ENCODE results near the gene TBC1D13.
"Not testable (repeated sequence)": the region's sequence is repeated elsewhere in the genome, so short reads cannot be mapped to it uniquely, and the experiment has no call there.

Gene TBC1D13

DNA sequence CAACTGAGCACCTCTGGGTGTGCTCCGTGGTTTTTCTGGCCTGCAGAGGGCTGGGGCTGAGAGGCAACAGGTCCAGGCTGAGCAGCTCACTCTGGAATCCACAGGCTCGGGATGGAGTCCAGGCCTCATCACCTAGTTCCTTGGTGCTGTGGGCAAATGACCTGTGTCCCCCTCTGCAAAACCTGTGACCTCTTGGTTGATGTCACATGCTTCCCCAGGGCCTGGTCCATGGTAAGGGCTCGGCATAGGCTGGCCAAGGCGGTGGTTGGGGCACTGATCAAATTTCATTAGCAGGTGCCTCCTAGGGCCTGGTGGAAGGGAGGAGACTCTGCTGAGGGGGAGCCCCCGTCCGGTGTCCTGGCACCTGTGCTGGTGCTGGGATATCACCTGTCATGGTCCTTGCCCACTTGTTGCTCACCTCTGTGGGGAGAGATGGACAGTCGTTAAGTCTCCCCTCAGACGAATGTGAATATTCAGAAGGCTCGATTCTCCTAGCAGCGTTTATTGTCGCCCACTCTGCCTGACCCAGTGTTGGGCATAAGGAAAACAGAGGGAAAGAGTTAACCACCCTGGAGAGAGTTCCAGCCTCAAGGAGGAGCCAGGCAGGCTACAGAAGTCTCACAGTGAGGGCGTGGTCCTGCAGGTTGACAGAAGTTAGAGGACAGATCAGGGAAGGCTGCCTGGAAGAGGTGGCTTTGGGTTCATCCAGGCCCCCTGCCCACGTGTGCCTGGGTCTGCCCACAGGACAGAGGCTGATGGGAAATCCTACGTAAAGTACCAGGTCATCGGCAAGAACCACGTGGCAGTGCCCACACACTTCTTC is 34.7 kb downstream of the TBC1D13 start:
- DNase-seq, result no peak

DNA sequence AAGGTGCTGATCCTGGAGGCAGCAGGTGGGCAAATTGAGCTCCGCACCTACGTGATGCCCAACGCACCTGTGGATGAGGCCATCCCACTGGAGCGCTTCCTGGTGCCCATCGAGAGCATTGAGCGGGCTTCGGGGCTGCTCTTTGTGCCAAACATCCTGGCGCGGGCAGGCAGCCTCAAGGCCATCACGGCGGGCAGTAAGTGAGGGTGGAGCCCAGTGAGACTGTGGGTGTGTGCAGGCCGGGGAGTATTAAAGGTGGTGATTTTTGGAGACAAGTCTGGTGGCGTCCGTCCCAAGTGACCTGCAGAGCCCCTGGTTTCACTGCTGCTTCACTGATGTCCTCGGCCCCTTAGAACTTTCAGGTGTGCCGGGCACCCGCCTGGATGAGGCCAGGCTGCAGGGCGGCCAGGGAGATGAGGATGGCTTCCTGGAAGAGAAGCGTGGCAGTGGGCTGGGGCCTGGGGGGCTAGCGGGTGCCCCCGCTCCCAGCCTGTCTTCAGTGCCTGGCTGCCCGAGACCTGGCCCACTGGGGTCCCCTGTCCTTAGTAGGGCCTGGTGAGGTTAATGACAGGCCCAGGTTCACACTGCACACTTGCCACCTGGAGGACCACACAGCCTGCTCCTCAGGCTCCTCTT is 35.5 kb downstream of the TBC1D13 start:
- no peak for DNase-seq

DNA sequence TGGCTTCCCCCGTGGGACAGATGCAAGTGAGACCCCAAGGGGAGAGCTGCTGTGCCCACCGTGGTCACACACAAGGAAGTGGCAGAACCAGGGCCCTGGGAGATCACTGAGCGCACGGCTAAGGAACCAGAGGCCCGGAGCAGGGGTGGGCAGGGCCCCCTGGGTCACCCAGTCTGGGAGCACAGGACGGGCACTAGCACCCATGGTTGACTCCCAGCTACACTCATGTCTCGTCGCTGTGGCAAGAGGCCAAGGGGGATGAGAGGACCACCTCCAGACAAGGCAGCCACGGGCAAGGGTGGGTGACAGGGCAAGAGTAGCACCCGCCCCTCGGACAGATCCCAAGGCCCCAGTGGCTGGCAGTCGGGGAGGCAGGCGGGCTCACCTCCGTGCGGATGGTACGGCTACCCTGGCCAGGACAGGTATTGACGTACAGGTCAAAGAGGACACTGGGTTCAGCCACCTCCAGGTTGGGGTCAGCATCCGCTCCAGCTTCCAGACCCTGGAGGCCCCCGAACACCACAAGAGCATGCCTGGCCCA is 36.4 kb downstream of the TBC1D13 start:
- DNase-seq, result no peak

DNA sequence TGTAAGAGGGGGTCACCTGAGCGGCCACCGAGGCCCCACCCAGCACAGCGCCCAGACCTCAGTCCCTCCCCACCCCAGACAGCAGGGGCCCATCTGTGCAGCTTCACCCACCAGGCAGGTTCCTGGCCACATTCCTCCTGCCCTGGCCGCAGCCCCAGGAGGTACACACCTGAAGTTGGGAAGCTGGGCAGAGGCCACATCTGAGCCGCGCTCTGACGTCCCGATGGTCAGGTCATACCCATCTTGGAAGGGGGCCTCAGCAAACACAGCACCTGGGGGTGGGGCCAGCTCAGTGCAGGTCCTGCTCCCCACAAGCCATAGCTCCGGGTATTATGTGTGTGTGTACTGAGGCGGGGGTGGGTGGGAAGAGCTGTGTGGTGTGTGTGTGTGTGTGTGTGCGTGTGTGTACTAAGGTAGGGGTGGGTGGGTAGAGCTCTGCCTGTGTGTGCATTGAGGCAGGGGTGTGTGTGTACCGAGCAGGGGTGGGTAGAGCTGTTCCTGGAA is 36.9 kb downstream of the TBC1D13 start:
- no peak for DNase-seq

DNA sequence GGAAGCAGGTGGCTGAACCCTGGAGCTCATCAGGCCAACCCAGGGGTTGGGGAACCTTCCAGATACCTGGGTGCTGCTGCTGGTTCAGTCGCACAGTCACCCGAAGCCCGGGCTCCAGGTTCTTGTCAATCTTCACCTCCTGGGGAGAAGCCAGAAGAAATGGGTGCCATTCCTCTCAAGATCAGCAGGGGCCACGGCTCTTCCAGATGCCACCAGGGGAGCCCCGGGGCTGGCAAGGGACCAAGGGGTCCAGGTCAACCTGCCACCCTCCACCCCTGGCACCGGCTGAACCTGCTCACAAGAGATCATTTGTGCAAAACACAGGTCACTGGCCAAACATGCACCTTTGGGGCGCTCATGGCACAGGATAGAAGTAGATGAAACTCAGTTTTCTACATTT is 37.9 kb downstream of the TBC1D13 start:
- no peak for DNase-seq

DNA sequence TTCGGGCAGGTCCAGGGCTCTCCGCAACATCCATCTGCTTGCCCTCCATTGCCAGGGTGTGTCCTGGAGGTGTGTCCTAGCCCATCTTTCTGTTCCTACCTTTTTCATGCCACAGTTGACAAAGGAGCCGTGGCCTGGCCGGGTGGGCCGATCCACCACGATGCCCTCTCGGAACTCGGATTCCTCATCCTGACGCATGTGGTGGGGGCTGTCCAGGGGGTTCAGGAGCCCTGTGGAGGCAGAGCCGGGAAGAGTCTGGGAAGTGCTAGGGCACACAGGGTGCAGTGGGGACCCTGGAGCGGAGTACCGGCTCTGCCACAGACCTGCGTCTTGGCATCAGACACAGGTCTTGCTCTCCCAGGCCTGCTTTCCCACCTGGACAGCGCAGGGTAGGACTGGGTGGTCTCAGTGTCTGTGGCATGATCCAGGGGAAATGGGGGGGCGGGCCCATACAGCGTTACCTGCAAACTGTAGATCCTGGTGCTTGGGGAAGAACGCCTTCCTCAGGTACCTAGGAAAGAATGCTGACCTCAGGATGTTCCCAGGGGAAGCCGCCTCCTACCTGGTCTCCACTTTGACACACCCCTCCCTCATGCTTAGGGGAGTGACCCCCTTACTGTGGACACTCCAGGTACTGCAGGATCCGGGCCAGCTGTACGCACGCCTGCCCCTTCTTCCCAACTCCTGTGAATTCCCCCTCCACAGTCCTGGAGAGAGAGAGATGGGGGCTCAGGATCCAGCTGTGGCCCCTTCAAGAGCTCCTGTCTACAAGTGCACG is 39.1 kb downstream of the TBC1D13 start:
- DNase-seq, result no peak

DNA sequence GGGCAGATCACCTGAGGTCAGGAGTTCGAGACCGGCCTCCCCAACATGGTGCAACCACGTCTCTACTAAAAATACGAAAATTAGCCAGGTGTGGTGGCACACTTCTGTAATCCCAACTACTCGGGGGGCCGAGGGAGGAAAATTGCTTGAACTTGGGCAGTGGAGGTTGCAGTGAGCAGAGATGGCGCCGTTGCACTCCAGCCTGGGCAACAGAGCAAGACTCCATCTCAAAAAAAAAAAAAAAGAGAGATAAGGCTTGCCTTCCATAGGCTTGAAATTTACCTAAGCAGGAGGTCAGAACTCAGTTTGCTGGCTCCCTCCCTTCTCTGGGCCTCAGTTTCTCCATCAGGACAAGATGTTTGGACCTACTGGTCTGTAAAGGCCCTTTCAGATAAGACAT is 41.2 kb downstream of the TBC1D13 start:
- no peak for DNase-seq

DNA sequence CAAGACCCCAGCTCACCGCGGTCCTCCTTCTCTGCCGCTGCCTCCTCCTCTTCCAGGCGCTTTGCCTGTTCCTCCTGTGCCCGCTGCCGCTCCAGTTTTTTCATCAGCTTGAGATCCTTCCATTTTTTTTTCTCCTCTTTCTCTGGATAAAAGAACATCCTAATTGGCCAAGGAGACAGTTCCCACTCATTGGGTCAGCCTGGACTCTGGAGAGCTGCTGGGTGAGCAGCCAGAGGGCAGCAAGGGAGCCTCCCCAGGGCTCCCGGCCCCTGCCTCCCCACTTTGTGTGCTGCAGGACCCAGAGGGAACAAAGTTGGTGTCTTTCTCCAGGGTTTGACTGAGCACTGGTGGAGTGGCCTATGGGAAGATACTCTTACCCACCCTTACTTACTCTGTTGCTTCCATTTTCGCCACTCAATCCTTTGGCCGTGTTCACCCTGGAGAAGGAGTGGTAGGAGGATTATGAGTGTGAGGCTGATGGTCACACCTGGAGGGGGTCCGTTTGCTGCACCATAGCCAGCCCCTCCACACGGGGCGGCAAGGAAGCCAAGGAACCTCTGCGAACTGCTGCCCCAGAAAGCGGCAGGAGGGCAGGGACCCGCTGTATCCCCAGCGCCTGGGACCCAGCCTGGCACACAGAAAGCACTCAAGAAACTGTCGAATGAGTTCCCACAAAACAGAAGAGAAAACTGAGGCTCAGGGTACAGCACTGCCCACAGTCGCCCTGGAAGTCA is 41.8 kb downstream of the TBC1D13 start:
- no peak for DNase-seq

DNA sequence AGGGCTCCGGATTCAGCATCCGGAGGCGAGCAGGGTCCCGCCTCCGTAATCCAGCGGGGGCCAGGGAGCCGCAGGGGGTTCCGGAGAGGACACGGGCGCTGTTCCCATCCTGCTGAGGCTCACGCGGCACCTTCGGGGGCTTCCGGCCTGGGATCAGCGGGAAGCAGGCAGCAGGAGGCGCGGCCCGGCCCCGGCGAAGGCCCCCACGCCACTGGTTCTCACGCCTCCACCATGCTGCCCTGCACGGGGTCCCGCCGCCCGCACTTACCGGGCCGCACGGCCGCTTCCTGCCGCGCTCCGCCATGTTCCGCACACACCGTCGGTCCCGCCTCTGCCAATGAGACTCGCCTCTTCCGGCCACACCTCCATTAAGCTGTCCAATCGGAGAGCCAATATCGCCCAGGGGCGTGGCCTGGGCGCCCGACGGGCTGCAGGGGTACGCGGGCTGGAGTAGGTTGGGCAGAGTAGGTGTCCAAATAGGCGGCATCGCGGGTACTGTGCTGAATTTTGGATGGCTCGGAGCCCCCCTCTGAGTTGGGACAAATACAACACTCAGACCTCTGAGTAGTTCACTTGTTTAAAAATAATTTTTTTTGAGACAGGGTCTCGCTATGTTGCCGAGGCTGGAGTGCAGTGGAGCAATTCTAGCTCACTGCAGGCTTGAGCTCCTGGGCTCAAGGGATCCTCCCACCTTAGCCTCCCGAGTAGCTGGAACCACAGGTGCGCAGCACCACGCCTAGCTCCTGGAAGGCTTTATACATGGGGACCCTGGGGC is 42.6 kb downstream of the TBC1D13 start, which contains the start of gene SPOUT1:
TSS of gene SPOUT1 (minus strand) at position 318 of the 775 bp plus-strand sequence. CDS start at position 304, 14 bp downstream.
- peak; percentile 97 for DNase-seq

DNA sequence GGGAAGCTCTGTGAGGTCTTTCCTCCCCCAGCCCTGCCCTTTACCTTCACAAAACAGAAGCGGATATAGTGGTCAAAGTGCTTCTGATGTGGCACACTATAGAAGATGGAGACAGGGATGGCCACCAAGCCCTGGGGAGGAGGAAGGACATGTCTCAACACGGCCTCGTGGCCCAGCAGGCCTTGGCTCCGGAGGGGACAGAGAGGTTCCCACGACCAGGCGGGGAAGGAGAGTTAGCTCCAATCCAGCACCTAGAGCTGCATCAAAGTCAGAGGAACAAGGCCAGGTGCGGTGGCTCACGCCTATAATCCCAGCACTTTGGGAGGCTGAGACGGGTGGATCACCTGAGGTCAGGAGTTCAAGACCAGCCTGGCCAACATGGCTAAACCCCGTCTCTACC is 46.6 kb downstream of the TBC1D13 start:
- DNase-seq, result no peak

DNA sequence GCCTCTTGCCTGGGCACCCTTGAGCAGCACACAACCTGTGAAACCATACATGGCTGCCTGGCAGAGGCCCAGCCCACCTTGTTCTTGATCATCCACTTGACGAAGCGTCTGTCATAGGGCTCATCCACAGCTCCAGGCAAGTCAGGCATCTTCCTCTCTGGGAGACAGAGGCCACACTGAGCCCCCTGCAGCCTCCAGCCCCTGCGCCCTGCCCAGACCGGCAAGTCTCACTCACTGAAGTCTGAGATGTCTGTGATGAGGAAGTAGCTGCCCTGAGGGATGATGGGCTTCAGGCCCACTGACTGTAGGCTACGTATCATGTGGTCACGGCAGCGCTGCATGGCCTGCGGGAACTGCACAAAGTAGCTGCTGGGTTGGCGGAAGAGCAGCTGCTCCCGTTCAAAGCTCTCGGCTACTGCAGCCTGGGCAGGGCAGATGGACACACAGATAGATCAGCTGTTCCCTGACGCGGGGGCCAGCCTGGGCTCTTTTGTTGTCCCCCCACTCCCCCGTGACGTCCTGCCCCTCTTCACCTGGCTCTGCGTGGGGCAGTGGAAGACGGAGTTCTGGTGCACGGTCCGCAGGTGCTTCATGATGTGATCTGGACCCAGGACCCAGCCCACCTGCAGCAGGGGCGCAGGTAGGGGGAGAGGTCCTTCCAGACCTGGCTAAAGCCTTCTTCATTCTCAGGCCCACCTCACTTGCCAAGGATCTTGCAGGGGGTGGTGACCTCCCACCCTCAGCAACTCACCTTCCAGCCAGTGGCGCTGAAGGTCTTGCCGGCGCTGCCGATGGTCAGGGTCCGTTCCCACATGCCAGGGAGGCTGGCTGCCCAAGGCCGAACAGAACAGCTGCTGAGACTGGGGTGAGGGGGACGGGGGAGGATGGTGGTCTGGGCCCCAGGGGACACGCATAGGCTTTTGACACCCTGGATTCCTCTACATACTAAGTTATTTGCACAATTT is 48.5 kb downstream of the TBC1D13 start:
- DNase-seq, result no peak

DNA sequence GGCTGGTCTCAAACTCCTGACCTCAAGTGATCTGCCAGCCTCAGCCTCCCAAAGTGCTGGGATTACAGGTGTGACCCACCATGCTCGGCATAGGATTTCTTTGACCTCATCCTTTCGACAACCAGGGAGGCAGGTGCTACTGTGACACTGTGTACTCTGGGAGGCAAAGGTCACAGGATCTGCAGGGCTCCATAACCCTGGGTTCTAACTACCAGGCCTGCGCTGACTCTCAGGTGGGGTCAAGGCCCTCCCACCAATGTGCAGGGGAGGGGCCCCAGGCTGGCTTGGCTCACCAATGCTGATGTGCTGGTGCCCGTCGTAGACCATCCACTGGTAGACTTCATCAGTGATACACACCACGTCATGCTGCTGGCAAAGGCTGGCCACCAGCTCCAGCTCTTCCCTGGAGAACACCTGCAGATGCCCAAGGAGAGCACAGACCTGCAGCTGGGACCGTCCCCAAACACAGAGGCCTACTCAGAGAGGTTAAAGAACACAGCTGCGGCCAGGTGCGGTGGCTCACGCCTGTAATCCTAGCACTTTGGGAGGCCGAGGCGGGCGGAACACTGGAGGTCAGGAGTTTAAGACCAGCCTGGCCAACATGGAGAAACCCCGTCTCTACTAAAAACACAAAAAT is 49.6 kb downstream of the TBC1D13 start:
- no peak for DNase-seq

DNA sequence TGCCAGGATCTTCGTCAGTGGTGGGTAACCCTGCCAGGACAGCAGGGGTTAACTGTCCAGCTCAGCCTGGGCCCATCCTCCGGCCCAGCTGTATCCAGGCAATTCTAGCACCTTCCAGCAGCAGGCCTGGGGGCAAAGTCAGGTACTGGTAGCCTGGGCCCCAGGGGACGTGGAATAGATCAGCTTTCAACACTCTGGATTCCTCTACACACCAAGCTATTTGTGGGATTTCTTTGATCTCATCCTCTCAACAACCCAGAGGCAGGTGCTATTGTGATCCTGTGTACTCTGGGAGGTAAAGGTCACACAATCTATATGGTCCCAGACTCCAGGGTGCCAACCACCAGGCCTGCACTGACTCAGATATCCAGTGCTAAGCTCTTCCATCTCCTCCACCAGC is 51.3 kb downstream of the TBC1D13 start:
- DNase-seq, result no peak

DNA sequence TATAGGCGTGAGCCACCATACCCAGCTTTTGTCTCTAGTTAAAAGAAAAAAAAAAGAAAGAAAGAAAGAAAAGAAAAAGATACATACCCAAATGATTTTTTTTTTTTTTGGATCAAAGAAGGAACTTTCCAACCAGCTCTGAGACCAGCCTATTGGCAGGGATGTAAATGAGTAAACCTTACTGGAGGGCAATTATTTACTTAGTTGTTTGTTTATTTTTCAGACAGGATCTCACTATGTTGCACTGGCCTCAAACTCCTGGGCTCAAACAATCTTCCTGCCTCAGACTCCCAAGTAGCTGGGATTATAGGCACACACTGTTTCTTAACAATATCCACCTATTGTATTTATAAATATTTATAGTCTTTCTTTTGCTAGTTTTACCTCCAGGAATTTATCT is 53.5 kb downstream of the TBC1D13 start:
- no peak for DNase-seq

DNA sequence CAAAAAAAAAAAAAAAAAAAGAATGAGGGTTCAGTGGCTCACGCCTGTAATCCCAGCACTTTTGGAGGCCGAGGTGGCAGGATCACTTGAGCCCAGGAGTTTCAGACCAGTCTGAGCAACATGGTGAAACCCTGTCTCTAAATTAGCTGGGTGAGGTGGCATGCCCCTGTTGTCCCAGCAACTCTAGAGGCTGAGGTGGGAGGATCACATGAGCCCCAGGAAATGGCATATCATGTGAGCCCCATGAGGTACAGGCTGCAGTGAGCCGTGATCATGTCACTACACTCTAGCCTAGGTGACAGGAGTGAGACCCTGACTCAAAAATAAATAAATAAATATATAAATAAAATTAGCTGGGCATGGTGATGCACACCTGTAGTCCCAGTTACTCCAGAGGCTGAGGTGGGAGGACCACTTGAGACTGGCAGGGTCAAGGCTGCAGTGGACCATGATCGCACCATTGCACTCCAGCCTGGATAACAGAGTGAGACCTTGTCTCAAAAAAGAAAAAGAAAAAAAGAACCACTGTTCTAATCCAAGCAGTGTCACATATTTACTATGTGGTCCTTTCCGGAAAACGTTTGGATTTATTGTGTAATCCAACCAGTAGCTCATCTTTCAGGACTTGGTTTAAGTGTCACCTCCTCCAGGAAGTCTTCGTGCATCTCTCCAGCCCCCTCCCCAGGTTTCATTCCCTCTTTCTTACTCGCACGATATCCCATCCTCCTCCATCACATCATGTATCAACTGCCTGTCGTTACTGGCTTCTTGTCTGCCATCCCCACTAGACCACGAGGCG is 54.8 kb downstream of the TBC1D13 start:
- no peak for DNase-seq

DNA sequence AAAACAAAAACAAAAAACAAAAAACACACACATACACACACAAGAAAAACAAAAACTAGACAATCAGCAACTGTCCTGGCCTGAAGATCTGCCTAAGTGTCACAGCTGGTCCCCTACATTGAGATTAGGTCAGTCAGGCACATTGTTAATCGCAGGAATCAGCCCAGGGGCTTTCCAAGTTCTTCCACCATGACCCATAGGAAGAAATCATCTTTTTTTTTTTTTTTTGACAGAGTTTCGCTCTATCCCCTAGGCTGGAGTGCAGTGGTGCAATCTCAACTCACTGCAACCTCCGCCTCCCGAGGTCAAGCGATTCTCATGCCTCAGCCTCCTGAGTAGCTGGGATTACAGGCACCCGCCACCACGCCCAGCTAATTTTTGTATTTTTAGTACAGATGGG is 56.1 kb downstream of the TBC1D13 start:
- DNase-seq, result not testable (repeated sequence)

DNA sequence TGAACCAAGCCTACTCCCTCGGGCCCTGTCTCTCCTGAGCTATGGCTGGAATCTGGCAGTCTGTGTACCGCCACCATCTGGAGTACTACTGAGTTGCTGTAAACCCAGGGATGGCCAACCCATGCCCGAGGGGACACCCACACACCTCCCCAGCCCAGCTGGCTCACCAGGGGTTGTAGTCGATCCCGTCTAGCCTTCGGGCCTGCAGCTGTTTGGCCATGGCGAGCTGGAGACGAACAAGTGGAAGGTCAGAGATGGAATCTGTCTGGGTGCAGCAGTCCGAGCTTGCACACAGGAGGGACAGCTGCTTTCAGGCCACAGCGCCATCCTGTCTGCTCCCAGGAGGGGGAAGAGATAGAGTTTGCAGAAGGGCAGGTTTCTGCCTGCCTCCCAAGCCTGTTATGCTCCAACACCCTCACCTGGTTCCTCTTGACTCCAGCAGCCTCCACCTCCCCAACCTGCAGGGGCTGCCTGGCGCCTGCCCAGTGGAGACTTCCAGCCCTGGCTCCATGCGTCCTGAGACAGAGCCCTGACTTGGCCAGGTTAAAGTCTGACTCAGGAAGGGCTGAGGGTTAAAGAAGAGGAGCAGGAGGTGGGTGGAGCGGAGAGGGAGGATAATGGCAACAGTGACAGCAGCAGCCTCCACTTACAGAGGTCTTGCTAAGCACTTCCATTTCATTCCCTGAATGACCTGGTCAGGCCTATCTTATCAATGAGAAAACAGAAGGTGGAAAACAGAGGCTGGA is 58.3 kb downstream of the TBC1D13 start:
- no peak for DNase-seq

DNA sequence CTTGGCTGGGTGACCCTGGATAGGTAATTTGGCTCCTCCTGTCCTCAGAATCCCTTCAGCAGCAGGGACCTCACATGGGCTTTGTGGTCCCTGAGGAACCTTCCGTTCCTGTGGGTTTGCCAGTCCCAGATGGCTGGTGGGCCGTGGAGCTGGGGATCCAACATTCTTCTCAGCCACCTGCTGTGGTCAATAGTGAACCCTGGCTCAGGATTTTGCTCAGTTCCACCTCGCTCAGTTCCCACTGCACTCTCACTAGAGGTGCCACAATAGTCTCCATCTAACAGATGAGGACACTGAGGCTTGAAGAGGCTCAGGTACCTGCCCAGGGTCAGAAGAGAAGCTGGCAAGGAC is 59.6 kb downstream of the TBC1D13 start:
- no peak for DNase-seq
